ENCODE measurements around the gene COL4A2. TPM values are rescaled to one million over a fixed set of nuclear protein-coding genes. Genes with fewer than 3 reads are reported as not detected.

Gene COL4A2
- total RNA-seq, 1 donor from 2014 or later = 1,414 TPM

GRCh38 chr13:110377178-110377825, 70.2 kb downstream of the COL4A2 start:
- Mint-ChIP-seq H3K4me3 (ENCODE audit: unreplicated experiment) (no peak overlapping the region), H3K27ac (ENCODE audit: unreplicated experiment) (no peak overlapping the region), H3K9me3 (ENCODE audit: unreplicated experiment) (peaks cover 1% of the 10 kb centered on the region), H3K4me1 (ENCODE audit: low read depth, unreplicated experiment) (peaks cover 74% of the 10 kb centered on the region), H3K27me3 (ENCODE audit: low read depth, unreplicated experiment) (no peaks in the 10 kb centered on the region), H3K36me3 (ENCODE audit: low read depth, unreplicated experiment) (peaks cover 24% of the 10 kb centered on the region)
- H3K79me2 ChIP-seq (ENCODE audit: insufficient read depth, low read length) = peaks cover 80% of the 10 kb centered on the region
- H3K27ac ChIP-seq (ENCODE audit: low read depth, low read length) = peak overlapping the region; percentile 99
- H3K36me3 ChIP-seq (ENCODE audit: insufficient read depth, low read length) = peaks cover 15% of the 10 kb centered on the region
- TF ChIP-seq EZH2 (IDR thresholded peaks at IDR 0.05; ENCODE audit: insufficient read depth, low read length) (no peak), CTCF (IDR thresholded peaks at IDR 0.05; ENCODE audit: insufficient read depth, low read depth, low read length) (no peak)
- no peaks in the 10 kb centered on the region for H3K9me3 ChIP-seq (ENCODE audit: insufficient read depth, low read depth, low read length)
- peaks cover 60% of the 10 kb centered on the region for H3K4me1 ChIP-seq (ENCODE audit: insufficient read depth, low read length)
- no peaks in the 10 kb centered on the region for H4K20me1 ChIP-seq (ENCODE audit: insufficient read depth, low read length)
- FAIRE-seq (no peak), DNase-seq (ENCODE audit: low read depth) (no peak)
- no peak overlapping the region for H2AFZ ChIP-seq (ENCODE audit: low read depth, low read length)
- peak overlapping the region; percentile 34 for H3K9ac ChIP-seq (ENCODE audit: low read length)
- H3K4me3 ChIP-seq (ENCODE audit: insufficient read depth, low read depth, low read length) = no peak overlapping the region
- H3K27me3 ChIP-seq (ENCODE audit: insufficient read depth, low read length) = no peaks in the 10 kb centered on the region
- H3K4me2 ChIP-seq (ENCODE audit: low read length) = peak overlapping the region; percentile 3

GRCh38 chr13:110377826-110378201, 70.7 kb downstream of the COL4A2 start:
- H3K9me3 Mint-ChIP-seq (ENCODE audit: unreplicated experiment) = peaks cover 1% of the 10 kb centered on the region
- no peaks in the 10 kb centered on the region for H3K27me3 Mint-ChIP-seq (ENCODE audit: low read depth, unreplicated experiment)
- no peak overlapping the region for H3K27ac Mint-ChIP-seq (ENCODE audit: unreplicated experiment)
- no peak for FAIRE-seq
- H3K36me3 ChIP-seq (ENCODE audit: insufficient read depth, low read length) = peaks cover 15% of the 10 kb centered on the region
- no peak overlapping the region for H3K4me2 ChIP-seq (ENCODE audit: low read length)
- peaks cover 24% of the 10 kb centered on the region for H3K36me3 Mint-ChIP-seq (ENCODE audit: low read depth, unreplicated experiment)
- peaks cover 70% of the 10 kb centered on the region for H3K4me1 Mint-ChIP-seq (ENCODE audit: low read depth, unreplicated experiment)
- peak overlapping the region; percentile 99 for H3K27ac ChIP-seq (ENCODE audit: low read depth, low read length)
- H3K27me3 ChIP-seq (ENCODE audit: insufficient read depth, low read length) = no peaks in the 10 kb centered on the region
- no peak for DNase-seq (ENCODE audit: low read depth)
- H3K4me3 Mint-ChIP-seq (ENCODE audit: unreplicated experiment) = no peak overlapping the region
- H2AFZ ChIP-seq (ENCODE audit: low read depth, low read length) = no peak overlapping the region
- TF ChIP-seq CTCF (IDR thresholded peaks at IDR 0.05; ENCODE audit: insufficient read depth, low read depth, low read length) = no peak
- TF ChIP-seq EZH2 (IDR thresholded peaks at IDR 0.05; ENCODE audit: insufficient read depth, low read length) = no peak
- H3K4me1 ChIP-seq (ENCODE audit: insufficient read depth, low read length) = peaks cover 55% of the 10 kb centered on the region
- peaks cover 75% of the 10 kb centered on the region for H3K79me2 ChIP-seq (ENCODE audit: insufficient read depth, low read length)
- H3K9me3 ChIP-seq (ENCODE audit: insufficient read depth, low read depth, low read length) = no peaks in the 10 kb centered on the region
- H3K9ac ChIP-seq (ENCODE audit: low read length) = peak overlapping the region; percentile 34
- H3K4me3 ChIP-seq (ENCODE audit: insufficient read depth, low read depth, low read length) = no peak overlapping the region
- H4K20me1 ChIP-seq (ENCODE audit: insufficient read depth, low read length) = no peaks in the 10 kb centered on the region

GRCh38 chr13:110379358-110379757, 72.3 kb downstream of the COL4A2 start:
- H3K27me3 ChIP-seq (ENCODE audit: insufficient read depth, low read length) = no peaks in the 10 kb centered on the region
- peaks cover 75% of the 10 kb centered on the region for H3K79me2 ChIP-seq (ENCODE audit: insufficient read depth, low read length)
- peaks cover 15% of the 10 kb centered on the region for H3K36me3 ChIP-seq (ENCODE audit: insufficient read depth, low read length)
- Mint-ChIP-seq H3K27ac (ENCODE audit: unreplicated experiment) (no peak overlapping the region), H3K9me3 (ENCODE audit: unreplicated experiment) (peaks cover 1% of the 10 kb centered on the region), H3K4me1 (ENCODE audit: low read depth, unreplicated experiment) (peaks cover 64% of the 10 kb centered on the region), H3K36me3 (ENCODE audit: low read depth, unreplicated experiment) (peaks cover 33% of the 10 kb centered on the region), H3K4me3 (ENCODE audit: unreplicated experiment) (no peak overlapping the region), H3K27me3 (ENCODE audit: low read depth, unreplicated experiment) (no peaks in the 10 kb centered on the region)
- peak overlapping the region; percentile 70 for H3K9ac ChIP-seq (ENCODE audit: low read length)
- H3K9me3 ChIP-seq (ENCODE audit: insufficient read depth, low read depth, low read length) = no peaks in the 10 kb centered on the region
- H3K4me1 ChIP-seq (ENCODE audit: insufficient read depth, low read length) = peaks cover 47% of the 10 kb centered on the region
- H3K4me2 ChIP-seq (ENCODE audit: low read length) = peak overlapping the region; percentile 58
- FAIRE-seq (no peak), DNase-seq (ENCODE audit: low read depth) (no peak)
- no peak overlapping the region for H3K4me3 ChIP-seq (ENCODE audit: insufficient read depth, low read depth, low read length)
- TF ChIP-seq CTCF (IDR thresholded peaks at IDR 0.05; ENCODE audit: insufficient read depth, low read depth, low read length) (no peak), EZH2 (IDR thresholded peaks at IDR 0.05; ENCODE audit: insufficient read depth, low read length) (no peak)
- H3K27ac ChIP-seq (ENCODE audit: low read depth, low read length) = peak overlapping the region; percentile 99
- no peak overlapping the region for H2AFZ ChIP-seq (ENCODE audit: low read depth, low read length)
- H4K20me1 ChIP-seq (ENCODE audit: insufficient read depth, low read length) = no peaks in the 10 kb centered on the region

Measured in astrocyte (in vitro differentiated cells and primary cell).